Endothelial cell of umbilical vein (primary cell): ENCODE measurements around the gene TRAPPC5. TPM values are rescaled to one million over a fixed set of nuclear protein-coding genes. Genes with fewer than 3 reads are reported as not detected.
A peak's percentile ranks its signal among the peaks of the same experiment; 100 is the strongest.

Experiments
- BruUV-seq: library from RNA; stranded (reverse); fragments of 400-500 nt; replicated peaks from 2 replicates; lab custom pipeline; 2021; lab: Mats Ljungman, UMichigan
- CTCF ChIA-PET: fragments of 300-600, 350-600 bp; sonication (Branson Sonifier 250); formaldehyde crosslinking; loops from one replicate; lab custom pipeline; 2021; ENCODE audit warnings: antibody characterized with exemption, inconsistent platforms; lab: Charles Lee
- POLR2A ChIA-PET: fragments of 300-600, 350-600 bp; sonication (Branson Sonifier 250); formaldehyde crosslinking; loops from one replicate; lab custom pipeline; 2021; ENCODE audit warnings: antibody characterized with exemption, inconsistent platforms; lab: Charles Lee
- DNase-seq: peaks from one replicate; pipeline ENCODE4 v3.0.0-alpha.2; 2011; ENCODE audit warnings: low read depth, low spot score
- FAIRE-seq: peaks from 2 replicates; lab custom pipeline; 2011; peaks lifted over from hg19 to GRCh38; lab: Jason Lieb, UNC
- H2AFZ ChIP-seq: 2 replicates; pipeline ENCODE4 v1.6.0; 2012; ENCODE audit warnings: low read depth, low read length, control low read depth, inconsistent platforms
- H3K27ac ChIP-seq: 2 replicates; pipeline ENCODE4 v1.5.1; 2011; ENCODE audit warnings: low read depth, mild to moderate bottlenecking, control low read depth, low read length, moderate library complexity; ENCODE audit not compliant: insufficient read depth
- H3K27me3 ChIP-seq, 2 experiments: 2 replicates each; pipeline versions ENCODE4 v1.6.0 to v1.6.1; 2011; ENCODE audit warnings: low read length in 2 of 2, mixed read lengths in 1 of 2; ENCODE audit not compliant: control insufficient read depth in 2 of 2, insufficient read depth in 2 of 2
- H3K36me3 ChIP-seq, 2 experiments: 2 replicates in 1 of 2; 3 replicates in 1 of 2; pipeline ENCODE4 v1.5.1; 2011; ENCODE audit warnings: low read length in 2 of 2, mild to moderate bottlenecking in 1 of 2, moderate library complexity in 1 of 2; ENCODE audit not compliant: control insufficient read depth in 2 of 2, insufficient read depth in 2 of 2; ENCODE audit errors: extremely low read depth in 1 of 2
- H3K4me1 ChIP-seq: 3 replicates; pipeline ENCODE4 v1.5.1; 2011; ENCODE audit warnings: mild to moderate bottlenecking, low read length; ENCODE audit not compliant: control insufficient read depth, insufficient read depth; ENCODE audit errors: extremely low read depth
- H3K4me2 ChIP-seq: 2 replicates; pipeline ENCODE4 v1.6.1; 2011; ENCODE audit warnings: low read length, control low read depth, mixed read lengths; ENCODE audit not compliant: insufficient read depth
- H3K4me3 ChIP-seq, 3 experiments: fragments of 200-600 bp in 1 of 3; sonication (generic), shearing (Covaris generic) in 1 of 3; replicated peaks in 1 of 3; 2 replicates each; pipeline ENCODE4 v1.5.1; 2011 to 2016; ENCODE audit warnings: control low read depth in 3 of 3, low read length in 3 of 3, mild to moderate bottlenecking in 2 of 3, inconsistent platforms in 1 of 3, low read depth in 1 of 3, moderate library complexity in 1 of 3; ENCODE audit not compliant: insufficient read depth in 1 of 3
- H3K79me2 ChIP-seq: 2 replicates; pipeline ENCODE4 v1.6.0; 2012; ENCODE audit warnings: low read length, inconsistent platforms; ENCODE audit not compliant: control insufficient read depth, insufficient read depth
- H3K9ac ChIP-seq: replicated peaks from 2 replicates; pipeline ENCODE3; 2011; ENCODE audit warnings: low read length, control low read depth; ENCODE audit not compliant: insufficient read depth; ENCODE audit errors: extremely low read depth
- H3K9me1 ChIP-seq: replicated peaks from 3 replicates; pipeline ENCODE4 v1.6.0; 2011; ENCODE audit warnings: mild to moderate bottlenecking, low read length; ENCODE audit not compliant: control insufficient read depth, insufficient read depth; ENCODE audit errors: extremely low read depth
- H3K9me3 ChIP-seq: replicated peaks from 2 replicates; pipeline ENCODE4 v1.5.1; 2012; ENCODE audit warnings: low read length, inconsistent platforms; ENCODE audit not compliant: control insufficient read depth, insufficient read depth
- H4K20me1 ChIP-seq: replicated peaks from 2 replicates; pipeline ENCODE3; 2011; ENCODE audit warnings: mild to moderate bottlenecking, low read length; ENCODE audit not compliant: control insufficient read depth, insufficient read depth; ENCODE audit errors: extremely low read depth
- EZH2 ChIP-seq: IDR thresholded peaks from 2 replicates; pipeline ENCODE4 v1.6.1; 2012; ENCODE audit warnings: borderline replicate concordance, low read depth, mild to moderate bottlenecking, moderate library complexity, low read length, inconsistent platforms; ENCODE audit not compliant: severe bottlenecking
- GATA2 ChIP-seq: IDR thresholded peaks from 2 replicates; pipeline ENCODE4 v1.7.0; 2011; ENCODE audit warnings: low read depth, mild to moderate bottlenecking, moderate library complexity, mixed read lengths, low read length; ENCODE audit not compliant: insufficient read length, insufficient read depth
- JUN ChIP-seq: IDR thresholded peaks from 2 replicates; pipeline ENCODE4 v1.6.1; 2011; ENCODE audit warnings: borderline replicate concordance, low read depth; ENCODE audit not compliant: insufficient read length, insufficient read depth
- POLR2AphosphoS5 ChIP-seq: IDR thresholded peaks from 2 replicates; pipeline ENCODE4 v1.6.1; 2012; ENCODE audit warnings: low read depth, mild to moderate bottlenecking, control low read depth, low read length, moderate library complexity; ENCODE audit not compliant: insufficient read depth
- dilution Hi-C: fragments of 300-500 bp; cut with MboI; formaldehyde crosslinking; loops from one replicate; pipeline ENCODE4 v1.15.0; 2019; ENCODE audit warnings: low sequenced_read_pairs; ENCODE audit not compliant: extremely low pct_ligation_motif_present
- intact Hi-C: fragments of 100-400 bp; cut with micrococcal nuclease; formaldehyde crosslinking; loops from one replicate; pipeline ENCODE4 v1.10.0; 2022
- polyA plus RNA-seq, 4 experiments: library from polyadenylated mRNA; depleted of rRNA in 3 of 4; stranded (reverse) in 3 of 4; unstranded in 1 of 4; fragments of >200 nt; gene quantifications; 2 replicates each; pipeline versions ENCODE4 v1.2.1 to v1.2.3, GENCODE V29; 2011 to 2012; ENCODE audit warnings: missing spikeins in 1 of 4
- total RNA-seq: library from RNA; stranded (reverse); gene quantifications from 2 replicates; pipeline ENCODE4 v1.2.3, GENCODE V29; 2021
- TF ChIP-seq, protein P1 (sequence below), 2 donors: IDR thresholded peaks; 1 replicate in 1 of 2; 2 replicates in 1 of 2; pipeline ENCODE4 v1.5.1; 2011; ENCODE audit warnings: low read length in 2 of 2, mild to moderate bottlenecking in 2 of 2, moderate library complexity in 2 of 2, control low read depth in 1 of 2, inconsistent platforms in 1 of 2, low read depth in 1 of 2; ENCODE audit not compliant: insufficient read depth in 1 of 2; ENCODE audit errors: extremely low read depth in 1 of 2

Gene TRAPPC5
- total and polyA plus RNA-seq, 2 donors (not counting 3 experiments of a cell fraction or from before 2014, with no cell fraction given): 114 to 172 TPM

DNA sequence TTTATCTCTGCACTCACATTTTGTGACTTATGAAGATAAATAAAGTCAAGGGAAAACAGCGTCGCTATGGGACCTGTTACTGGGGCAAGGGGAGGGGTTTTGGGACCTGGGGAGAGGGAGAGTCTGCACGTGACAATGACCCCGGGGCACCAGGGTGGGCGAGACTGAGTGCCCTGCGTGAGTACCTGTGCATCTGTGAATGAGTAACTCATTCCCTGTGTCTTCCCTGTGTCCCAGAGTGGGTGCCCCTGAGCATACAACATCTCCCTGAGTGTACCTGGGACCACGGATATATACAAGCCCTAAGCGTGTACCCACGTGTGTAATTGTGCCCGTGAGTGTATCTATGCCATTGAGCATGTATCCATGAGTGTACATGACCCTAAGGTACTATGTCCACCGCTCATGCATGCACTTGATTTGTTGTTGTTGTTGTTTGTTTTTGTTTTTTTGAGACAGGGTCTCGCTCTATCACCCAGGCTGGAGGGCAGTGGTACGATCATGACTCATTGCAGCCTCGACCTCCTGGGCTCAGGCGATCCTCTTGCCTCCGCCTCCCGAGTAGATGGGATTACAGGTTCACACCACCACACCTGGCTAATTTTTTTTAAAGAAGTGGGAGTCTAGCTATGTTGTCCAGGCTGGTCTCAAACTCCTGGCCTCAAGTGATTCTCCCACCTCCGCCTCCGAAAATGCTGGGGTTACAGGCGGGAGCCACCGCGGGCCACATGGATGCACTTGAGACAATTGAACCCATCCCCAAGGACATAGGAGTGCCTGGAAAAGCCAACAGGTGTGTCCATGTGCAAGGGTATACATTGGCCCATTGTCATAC lies 645 bp upstream of the TRAPPC5 start:
- peak; percentile 31 for FAIRE-seq
- TF ChIP-seq, protein P1, sequence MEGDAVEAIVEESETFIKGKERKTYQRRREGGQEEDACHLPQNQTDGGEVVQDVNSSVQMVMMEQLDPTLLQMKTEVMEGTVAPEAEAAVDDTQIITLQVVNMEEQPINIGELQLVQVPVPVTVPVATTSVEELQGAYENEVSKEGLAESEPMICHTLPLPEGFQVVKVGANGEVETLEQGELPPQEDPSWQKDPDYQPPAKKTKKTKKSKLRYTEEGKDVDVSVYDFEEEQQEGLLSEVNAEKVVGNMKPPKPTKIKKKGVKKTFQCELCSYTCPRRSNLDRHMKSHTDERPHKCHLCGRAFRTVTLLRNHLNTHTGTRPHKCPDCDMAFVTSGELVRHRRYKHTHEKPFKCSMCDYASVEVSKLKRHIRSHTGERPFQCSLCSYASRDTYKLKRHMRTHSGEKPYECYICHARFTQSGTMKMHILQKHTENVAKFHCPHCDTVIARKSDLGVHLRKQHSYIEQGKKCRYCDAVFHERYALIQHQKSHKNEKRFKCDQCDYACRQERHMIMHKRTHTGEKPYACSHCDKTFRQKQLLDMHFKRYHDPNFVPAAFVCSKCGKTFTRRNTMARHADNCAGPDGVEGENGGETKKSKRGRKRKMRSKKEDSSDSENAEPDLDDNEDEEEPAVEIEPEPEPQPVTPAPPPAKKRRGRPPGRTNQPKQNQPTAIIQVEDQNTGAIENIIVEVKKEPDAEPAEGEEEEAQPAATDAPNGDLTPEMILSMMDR (IDR thresholded peaks at IDR 0.05; ENCODE audit: extremely low read depth in 1 of 2, insufficient read depth in 1 of 2, low read depth in 1 of 2, low read length in 2 of 2): no peak
- TF ChIP-seq GATA2: no peak
- no peak for TF ChIP-seq EZH2
- no peak for TF ChIP-seq JUN
- no peak for TF ChIP-seq POLR2AphosphoS5
- Histone ChIP-seq H3K9ac (no peak overlapping the region), H3K27ac (no peak overlapping the region), H2AFZ (peak overlapping the region; percentile 60), H4K20me1 (no peaks in the 10 kb centered on the region), H3K9me3 (no peaks in the 10 kb centered on the region), H3K4me2 (peak overlapping the region; percentile 7), H3K36me3 (peaks cover 0 to 3% of the 10 kb centered on the region in 2 experiments), H3K27me3 (peaks cover 2 to 3% of the 10 kb centered on the region in 2 experiments), H3K4me1 (peaks cover 7% of the 10 kb centered on the region), H3K9me1 (no peaks in the 10 kb centered on the region), H3K4me3 (peak overlapping the region in 1 of 3 experiments; percentile 100), H3K79me2 (peaks cover 21% of the 10 kb centered on the region)
- CTCF ChIA-PET: interaction anchor here (0.8 to 2.5 kb wide), 22 partner anchors 10 to 578 kb away, joined by 3 to 137 read pairs (median 8); partner anchors contain the start of genes MAP2K7 and RETN
- BruUV-seq: no TSS peak
- dilution Hi-C loops (no loop called here), intact Hi-C loops (loop anchor here (1.0 to 5.0 kb wide), 7 partner anchors 28 to 326 kb away; partner anchors contain the start of genes PET100, SNAPC2 and XAB2)
- POLR2A ChIA-PET: no interaction called here
- DNase-seq: no peak
